ENCODE measurements around the gene HEMK1.

HEMK1 gene

DNA sequence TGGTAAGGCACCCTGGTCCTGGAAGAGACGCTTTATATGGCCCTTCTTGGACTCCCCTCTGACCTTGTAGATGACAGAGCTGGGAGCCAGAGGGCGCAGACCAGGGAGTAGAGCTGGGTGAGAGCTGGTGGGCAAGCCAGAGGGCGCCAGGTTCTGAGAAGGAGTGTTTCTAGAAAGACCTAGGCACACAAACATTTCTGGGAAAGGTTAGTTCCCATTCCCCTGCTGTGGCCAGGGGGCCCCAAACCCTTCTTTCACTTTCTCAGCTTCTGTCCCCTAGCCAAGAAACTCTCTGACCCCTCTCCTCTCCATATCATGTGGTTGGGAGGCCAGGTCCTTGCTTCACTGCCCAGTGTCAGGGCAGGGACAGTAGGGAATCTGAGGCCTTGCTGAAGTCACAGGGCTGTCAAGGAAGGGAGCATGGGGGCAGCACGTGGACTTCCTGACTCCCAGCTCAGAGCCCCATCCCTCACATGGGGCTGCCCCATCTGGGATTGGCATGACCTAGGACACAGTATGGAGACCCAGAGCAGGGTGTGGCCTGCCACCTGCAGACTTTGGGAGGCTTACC lies 3.6 kb downstream of the HEMK1 start:
- FAIRE-seq = no peak
- no peak for DNase-seq (ENCODE audit: low spot score)

DNA sequence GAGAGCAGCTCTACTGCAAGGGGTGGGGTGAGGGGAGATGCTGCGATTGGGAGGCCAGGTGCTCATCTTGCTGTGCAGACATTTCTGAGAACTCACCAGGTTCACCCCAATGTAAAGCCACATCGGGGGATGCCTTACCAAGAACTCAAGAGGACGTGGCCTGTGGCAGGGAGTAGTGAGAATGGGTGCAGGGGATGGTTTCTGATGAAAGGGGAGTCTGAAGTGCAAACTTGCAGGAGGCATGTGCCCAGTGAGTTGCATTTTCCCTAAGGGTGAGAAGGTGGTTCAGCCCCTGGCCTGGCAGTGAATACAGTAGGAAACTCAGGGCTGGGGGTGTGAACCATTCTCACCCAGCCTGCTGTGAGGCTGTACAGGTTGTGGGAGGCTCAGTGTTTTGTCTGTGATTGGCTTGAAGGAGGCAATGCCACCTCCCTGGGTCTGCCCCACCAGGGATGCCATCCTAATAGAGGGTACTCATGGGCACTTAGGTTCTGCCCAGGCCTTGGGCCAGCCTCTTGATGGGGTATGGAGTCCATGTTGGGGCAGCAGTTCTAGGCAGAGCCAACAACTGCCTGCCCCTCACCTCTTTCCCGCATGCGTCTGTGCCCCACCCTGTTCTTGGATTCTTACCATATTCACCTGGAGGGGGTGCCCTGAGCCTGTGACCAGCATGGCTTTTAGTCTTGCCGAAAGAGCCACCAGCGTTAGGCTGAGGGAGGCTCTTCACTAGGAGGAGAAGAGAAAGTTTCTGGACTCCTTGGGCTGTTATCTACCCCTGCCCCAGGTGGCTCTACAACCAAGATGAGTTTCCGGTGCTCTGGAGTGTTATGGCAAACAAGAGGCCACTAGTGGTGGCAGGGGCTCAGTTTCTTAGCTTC lies 4.5 kb downstream of the HEMK1 start:
- FAIRE-seq = no peak

GRCh38 chr3:50574444-50574831 lies 5.1 kb downstream of the HEMK1 start:
- no peak for DNase-seq (ENCODE audit: low spot score)
- no peak for FAIRE-seq

More for the DNA sequence above, 4.5 kb downstream of the HEMK1 start:
- no peak for DNase-seq (ENCODE audit: low spot score)

GRCh38 chr3:50575372-50575771 lies 6.0 kb downstream of the HEMK1 start:
- DNase-seq (ENCODE audit: low spot score) (no peak), FAIRE-seq (no peak)

DNA sequence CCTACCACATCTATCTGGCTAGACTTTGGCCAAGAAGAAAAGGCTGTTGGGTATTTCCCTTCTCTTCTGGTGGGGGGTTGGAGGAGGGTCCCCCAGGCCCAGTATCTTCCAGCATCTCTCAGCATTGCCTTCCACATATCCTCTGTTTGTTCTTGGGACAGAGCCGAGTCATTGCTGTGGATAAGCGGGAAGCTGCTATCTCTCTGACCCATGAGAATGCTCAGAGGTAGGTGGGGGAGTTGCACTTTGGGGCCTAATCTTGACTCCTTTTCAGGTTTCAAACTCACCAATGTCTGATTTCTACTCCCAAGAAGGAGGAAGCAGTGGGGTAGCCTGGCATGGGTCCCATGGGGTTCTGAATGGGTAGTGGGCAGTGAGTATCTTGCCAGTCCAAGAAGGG lies 8.0 kb downstream of the HEMK1 start:
- no peak for FAIRE-seq
- no peak for DNase-seq (ENCODE audit: low spot score)

- FAIRE-seq (no peak), DNase-seq (ENCODE audit: low spot score) (no peak)
Measured at GRCh38 chr3:50580683-50581458, 11.5 kb downstream of the HEMK1 start.

GRCh38 chr3:50581459-50581842 lies 12.1 kb downstream of the HEMK1 start:
- FAIRE-seq (no peak), DNase-seq (ENCODE audit: low spot score) (no peak)

DNA sequence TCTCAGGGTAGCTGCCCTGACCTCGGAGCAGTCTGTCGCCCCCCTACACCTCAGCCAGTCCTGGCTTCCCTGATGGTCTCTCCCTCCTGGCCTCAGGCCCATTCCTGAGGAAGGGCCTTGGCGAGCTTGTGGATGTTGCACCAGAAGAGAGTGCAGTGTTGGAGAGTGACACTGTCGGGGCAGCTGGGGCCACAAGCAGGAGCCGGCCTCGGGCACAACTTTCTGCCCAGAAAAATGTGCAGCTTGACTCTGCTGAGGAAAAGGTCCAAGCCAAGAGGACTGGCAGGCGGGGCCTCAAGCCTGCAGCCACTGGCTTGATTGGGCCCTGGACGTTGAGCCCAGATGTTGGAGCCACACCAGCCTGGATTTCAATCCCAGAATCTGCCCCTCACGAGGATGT lies 12.8 kb downstream of the HEMK1 start:
- FAIRE-seq (no peak), DNase-seq (ENCODE audit: low spot score) (no peak)

DNA sequence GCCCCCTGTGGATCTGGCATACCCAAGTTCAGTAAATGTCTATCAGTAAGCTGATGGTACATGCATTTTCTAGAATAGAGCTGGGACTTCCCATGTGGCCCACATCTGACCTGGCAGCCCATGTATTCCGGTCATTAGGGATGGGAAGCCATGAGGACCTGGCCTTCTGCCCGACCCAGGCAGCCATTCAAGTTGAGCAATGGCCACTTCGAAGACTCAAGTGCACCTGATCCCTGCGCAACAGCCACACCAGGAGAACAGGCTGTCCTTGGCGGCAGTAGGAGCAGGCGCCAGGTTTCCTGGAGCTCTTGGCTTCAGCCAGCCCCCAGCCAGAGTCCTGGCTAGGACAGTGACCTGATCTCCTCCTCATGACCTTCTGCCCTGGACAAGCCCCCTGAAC lies 14.6 kb downstream of the HEMK1 start:
- no peak for FAIRE-seq
- no peak for DNase-seq (ENCODE audit: low spot score)

DNA sequence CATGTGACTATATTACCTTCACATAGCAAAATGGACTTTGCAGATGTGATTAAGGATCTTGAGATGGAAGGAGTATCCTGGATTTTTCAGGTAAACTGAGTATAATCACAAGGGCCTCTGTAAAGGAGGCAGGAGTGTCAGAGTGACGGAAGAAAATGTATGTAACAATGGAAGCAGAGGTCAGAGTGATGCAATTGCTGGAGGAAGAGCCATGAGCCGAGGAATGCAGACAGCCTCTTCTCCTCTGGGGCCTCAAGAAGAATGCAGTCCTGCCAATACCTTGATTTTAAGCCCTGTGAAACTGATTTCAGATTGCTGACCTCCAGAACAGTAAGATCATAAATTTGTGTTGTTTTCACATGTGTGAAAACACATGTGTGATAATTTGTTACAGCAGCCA lies 15.1 kb downstream of the HEMK1 start:
- DNase-seq (ENCODE audit: low spot score) (no peak), FAIRE-seq (no peak)

GRCh38 chr3:50585919-50586762 lies 16.8 kb downstream of the HEMK1 start:
- no peak for FAIRE-seq

DNA sequence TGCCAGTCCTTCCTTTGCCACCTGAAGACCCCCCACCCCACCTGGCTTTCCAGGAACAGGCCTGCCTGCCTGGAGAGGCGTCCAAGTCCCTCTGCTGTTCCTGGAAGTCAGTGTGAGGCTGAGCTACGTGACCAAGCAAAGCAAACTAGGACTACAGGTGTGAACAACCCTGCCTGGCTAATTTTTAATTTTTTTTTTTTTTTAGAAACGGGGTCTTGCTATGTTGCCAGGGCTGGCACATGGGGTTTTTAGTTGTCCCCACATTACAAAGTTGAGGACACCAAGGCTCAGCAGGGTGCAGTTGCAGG lies 17.4 kb downstream of the HEMK1 start:
- no peak for FAIRE-seq
- no peak for DNase-seq (ENCODE audit: low spot score)

More at GRCh38 chr3:50585919-50586762, 16.8 kb downstream of the HEMK1 start:
- no peak for DNase-seq (ENCODE audit: low spot score)

GRCh38 chr3:50587373-50587772 lies 18.1 kb downstream of the HEMK1 start:
- no peak for FAIRE-seq

GRCh38 chr3:50587806-50588758 lies 18.8 kb downstream of the HEMK1 start:
- FAIRE-seq (no peak), DNase-seq (ENCODE audit: low spot score) (no peak)

More at GRCh38 chr3:50587373-50587772, 18.1 kb downstream of the HEMK1 start:
- no peak for DNase-seq (ENCODE audit: low spot score)

DNA sequence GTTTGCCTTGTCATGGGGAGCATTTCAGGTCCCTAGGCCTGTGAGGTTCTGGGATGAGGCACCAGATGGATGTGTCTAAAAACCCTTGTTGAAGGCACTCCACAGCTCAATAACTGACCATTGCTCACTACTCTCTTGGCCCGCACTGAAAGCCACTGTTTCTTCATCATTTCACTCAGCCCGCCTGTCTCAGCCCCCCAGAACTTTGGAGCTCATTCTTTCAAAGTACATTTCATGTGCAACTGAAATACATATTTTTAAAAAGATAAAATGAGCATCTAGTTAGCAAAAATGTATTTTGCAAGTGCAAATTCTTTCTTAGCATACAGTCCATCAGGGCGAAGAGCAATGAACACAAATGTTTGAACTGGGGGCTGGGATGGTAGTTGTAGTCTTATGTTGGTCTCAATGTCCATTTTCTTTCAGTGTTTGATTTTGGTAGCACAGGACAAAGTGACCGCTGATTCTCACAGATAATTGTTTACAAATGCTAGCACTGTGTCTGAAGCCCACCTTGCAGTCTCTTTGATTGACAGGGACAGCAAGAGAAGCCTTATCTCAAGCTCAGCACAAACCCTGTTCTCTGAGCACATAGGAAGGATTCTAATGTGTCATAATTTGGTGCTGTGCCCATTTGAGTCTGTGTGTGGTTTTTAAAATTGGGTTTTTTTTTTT lies 19.6 kb downstream of the HEMK1 start:
- FAIRE-seq (no peak), DNase-seq (ENCODE audit: low spot score) (no peak)

- DNase-seq (ENCODE audit: low spot score) (no peak), FAIRE-seq (no peak)
Measured at GRCh38 chr3:50591196-50591741, 21.9 kb downstream of the HEMK1 start.

GRCh38 chr3:50592568-50592967 lies 23.2 kb downstream of the HEMK1 start:
- FAIRE-seq (no peak), DNase-seq (ENCODE audit: low spot score) (no peak)

GRCh38 chr3:50594253-50594785 lies 25.0 kb downstream of the HEMK1 start:
- no peak for DNase-seq (ENCODE audit: low spot score)
- FAIRE-seq = no peak

DNA sequence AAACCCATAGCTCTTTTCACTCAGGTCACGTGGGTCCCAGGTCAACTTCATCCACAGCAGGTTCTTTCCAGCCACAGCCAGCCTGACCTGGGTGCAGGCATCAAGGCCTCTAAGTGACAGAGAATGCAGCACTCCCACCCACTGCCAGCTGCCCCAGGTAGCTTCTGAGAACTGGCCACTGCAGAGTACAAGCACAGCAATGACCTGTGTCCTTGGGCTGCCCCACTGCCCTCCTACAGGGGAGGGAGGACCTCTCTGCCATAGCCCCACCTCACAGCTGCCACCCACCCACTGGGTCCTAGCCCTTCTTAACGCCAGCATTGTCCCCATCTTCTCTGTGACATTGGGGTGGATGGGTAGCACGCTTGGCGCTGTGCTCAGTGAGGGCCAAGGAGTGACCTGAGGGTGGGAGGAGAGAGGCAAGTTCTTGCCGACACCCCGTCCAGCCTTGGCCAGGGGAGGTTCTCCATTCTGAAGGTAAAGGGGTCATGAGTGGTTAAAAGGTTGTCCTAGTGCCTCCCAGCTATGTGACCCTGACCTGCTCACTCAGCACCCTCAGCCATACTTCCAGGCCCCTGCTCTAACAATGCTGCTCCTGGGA lies 29.9 kb downstream of the HEMK1 start:
- DNase-seq (ENCODE audit: low spot score) (no peak), FAIRE-seq (no peak)

Data from urothelium cell line (cell line).